Neural progenitor cell (in vitro differentiated cells): ENCODE results near the gene SUB1. TPM values are rescaled to one million over a fixed set of nuclear protein-coding genes. Genes with fewer than 3 reads are reported as not detected.

ENCODE experiments used
- DNase-seq: peaks from one replicate; pipeline ENCODE4 v3.0.0-alpha.2; 2016; ENCODE audit warnings: low spot score
- H2AFZ ChIP-seq: fragments of 200-600 bp; sonication (generic); replicated peaks from 2 replicates; pipeline ENCODE4 v1.6.1; 2016; ENCODE audit warnings: antibody characterized with exemption
- H3F3A ChIP-seq: fragments of 200-600 bp; sonication (generic); 2 replicates; pipeline ENCODE4 v1.6.1; 2016; ENCODE audit warnings: antibody characterized with exemption, low read depth
- H3K27ac ChIP-seq: fragments of 200-600 bp; sonication (generic); 2 replicates; pipeline ENCODE4 v1.5.1; 2016; ENCODE audit warnings: mild to moderate bottlenecking
- H3K27me3 ChIP-seq: fragments of 200-600 bp; sonication (generic); 2 replicates; pipeline ENCODE4 v1.6.1; 2016; ENCODE audit warnings: mild to moderate bottlenecking, moderate library complexity
- H3K36me3 ChIP-seq: fragments of 200-600 bp; sonication (generic); 2 replicates; pipeline ENCODE4 v1.5.1; 2016
- H3K4me1 ChIP-seq: fragments of 200-600 bp; sonication (generic); 2 replicates; pipeline ENCODE4 v1.6.1; 2016; ENCODE audit warnings: mixed run types
- H3K4me2 ChIP-seq: fragments of 200-600 bp; sonication (generic); 2 replicates; pipeline ENCODE4 v1.6.1; 2016
- H3K4me3 ChIP-seq: fragments of 200-600 bp; sonication (generic); 2 replicates; pipeline ENCODE4 v1.5.1; 2016
- H3K79me2 ChIP-seq: fragments of 200-600 bp; sonication (generic); 2 replicates; pipeline ENCODE4 v1.6.1; 2016; ENCODE audit warnings: low read depth
- H3K9ac ChIP-seq: fragments of 200-600 bp; sonication (generic); 2 replicates; pipeline ENCODE4 v1.6.1; 2016
- H3K9me3 ChIP-seq: fragments of 200-600 bp; sonication (generic); 2 replicates; pipeline ENCODE4 v1.5.1; 2016; ENCODE audit warnings: low read depth
- H4K20me1 ChIP-seq: fragments of 200-600 bp; sonication (generic); 2 replicates; pipeline ENCODE4 v1.6.1; 2016; ENCODE audit warnings: low read depth
- H3K27ac Mint-ChIP-seq: 3 replicates; pipeline ENCODE4 v1.8.0; 2021; ENCODE audit warnings: mixed read lengths
- H3K27me3 Mint-ChIP-seq: 2 replicates; pipeline ENCODE4 v1.8.0; 2022; ENCODE audit warnings: low read depth, mild to moderate bottlenecking, inconsistent platforms, moderate library complexity, mixed read lengths; ENCODE audit not compliant: insufficient read depth
- H3K36me3 Mint-ChIP-seq: 3 replicates; pipeline ENCODE4 v1.8.0; 2021; ENCODE audit warnings: mixed read lengths
- H3K4me1 Mint-ChIP-seq: 3 replicates; pipeline ENCODE4 v1.8.0; 2021; ENCODE audit warnings: mixed read lengths
- H3K4me3 Mint-ChIP-seq: 3 replicates; pipeline ENCODE4 v1.8.0; 2021; ENCODE audit warnings: mild to moderate bottlenecking, moderate library complexity, mixed read lengths
- H3K9me3 Mint-ChIP-seq: 3 replicates; pipeline ENCODE4 v1.8.0; 2020; ENCODE audit warnings: mixed read lengths
- CTCF ChIP-seq: fragments of 200-600 bp; sonication (generic); IDR thresholded peaks from 2 replicates; pipeline ENCODE4 v1.5.1; 2017; ENCODE audit warnings: antibody characterized with exemption, mild to moderate bottlenecking
- EZH2 ChIP-seq: fragments of 200-600 bp; sonication (generic); IDR thresholded peaks from 2 replicates; pipeline ENCODE4 v1.6.1; 2017; ENCODE audit warnings: antibody characterized with exemption, mild to moderate bottlenecking, moderate library complexity
- EZH2phosphoT487 ChIP-seq: fragments of 200-600 bp; sonication (generic); IDR thresholded peaks from 2 replicates; pipeline ENCODE4 v1.6.1; 2017; ENCODE audit warnings: antibody characterized with exemption
- total RNA-seq: library from RNA; depleted of rRNA; stranded (reverse); fragments of >200 nt; gene quantifications from 2 replicates; pipeline ENCODE4 v1.2.3, GENCODE V29; 2015; ENCODE audit warnings: low replicate concordance

Gene SUB1
- total RNA-seq, 1 donor from 2014 or later = 789 TPM

- Histone ChIP-seq H4K20me1 (no peaks in the 10 kb centered on the region), H3K27ac (no peak overlapping the region), H3K9ac (no peak overlapping the region), H3K4me3 (no peak overlapping the region), H3K4me1 (no peaks in the 10 kb centered on the region), H3K79me2 (no peaks in the 10 kb centered on the region), H3K9me3 (no peaks in the 10 kb centered on the region), H3K27me3 (no peaks in the 10 kb centered on the region), H3K4me2 (no peak overlapping the region), H3F3A (no peaks in the 10 kb centered on the region), H2AFZ (no peak overlapping the region), H3K36me3 (no peaks in the 10 kb centered on the region)
- Mint-ChIP-seq H3K4me1 (no peaks in the 10 kb centered on the region), H3K4me3 (no peak overlapping the region), H3K9me3 (peaks cover 14% of the 10 kb centered on the region), H3K27me3 (peaks cover 10% of the 10 kb centered on the region), H3K36me3 (no peaks in the 10 kb centered on the region), H3K27ac (no peak overlapping the region)
- DNase-seq = no peak
- TF ChIP-seq CTCF = no peak
- no peak for TF ChIP-seq EZH2phosphoT487
- no peak for TF ChIP-seq EZH2
These were observed 66.3 kb downstream of the SUB1 start for GRCh38 chr5:32651638-32652037.

Other genes with a start within 250 kb of the SUB1 start
- 108 and 131 TPM in 2 replicates for gene ZFR, start 140.8 kb upstream of the SUB1 start, total RNA-seq
- gene NPR3, start 125.8 kb downstream of the SUB1 start, total RNA-seq = 0.31 TPM in 1 of 2 replicates, not detected in the other